Measurements from ENCODE around the gene SLCO4C1. TPM values are rescaled to one million over a fixed set of nuclear protein-coding genes. Genes with fewer than 3 reads are reported as not detected.

SLCO4C1 gene
- polyA plus RNA-seq, 1 experiment, result not detected

GRCh38 chr5:102295534-102296177 lies 428 bp downstream of the SLCO4C1 start:
- ChIA-PET CTCF (no interaction called here), POLR2A (no interaction called here)
- peak overlapping the region; percentile 22; the same call in 1 of the 2 replicates for H3K4me3 ChIP-seq (ENCODE audit: low read depth, low read length)
- DNase-seq (ENCODE audit: low read depth), result no peak
- H3K36me3 ChIP-seq (ENCODE audit: control insufficient read depth, insufficient read depth, low read length), result no peaks in the 10 kb centered on the region
- TF ChIP-seq CTCF (IDR thresholded peaks at IDR 0.05; ENCODE audit: insufficient read depth, low read depth, low read length), result no peak
- H3K27me3 ChIP-seq (ENCODE audit: control insufficient read depth, insufficient read depth, low read length), result no peaks in the 10 kb centered on the region

DNA sequence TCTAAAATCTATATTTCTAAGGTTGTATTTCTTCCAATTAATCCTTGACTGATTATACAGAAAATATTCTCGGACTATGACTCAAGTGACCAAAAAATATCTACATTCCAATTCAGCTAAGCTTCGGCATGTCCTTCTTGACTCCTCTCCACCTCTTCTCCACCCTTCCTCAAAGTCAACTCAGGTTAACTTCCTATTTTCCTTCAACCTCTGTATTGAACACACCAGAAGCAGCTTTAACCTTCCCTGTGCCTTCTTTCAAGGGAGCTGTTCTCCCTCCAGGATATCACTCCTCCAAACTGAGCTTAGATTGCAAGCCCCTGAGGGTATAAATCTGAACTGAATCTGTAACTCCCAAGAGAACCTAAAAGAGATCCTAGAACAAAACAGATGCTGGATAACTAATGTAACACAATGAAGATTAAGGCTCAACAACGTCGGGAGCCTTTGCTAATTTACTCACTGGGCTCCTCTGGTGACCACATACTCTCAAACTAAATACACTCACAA lies 1.1 kb downstream of the SLCO4C1 start:
- CTCF ChIA-PET, result no interaction called here
- H3K36me3 ChIP-seq (ENCODE audit: control insufficient read depth, insufficient read depth, low read length), result no peaks in the 10 kb centered on the region
- no peak for TF ChIP-seq CTCF (IDR thresholded peaks at IDR 0.05; ENCODE audit: insufficient read depth, low read depth, low read length)
- H3K27me3 ChIP-seq (ENCODE audit: control insufficient read depth, insufficient read depth, low read length), result no peaks in the 10 kb centered on the region
- DNase-seq (ENCODE audit: low read depth), result no peak
- no peak overlapping the region for H3K4me3 ChIP-seq (ENCODE audit: low read depth, low read length)
- POLR2A ChIA-PET, result no interaction called here

- POLR2A ChIA-PET, result no interaction called here
- no peak for DNase-seq (ENCODE audit: low read depth)
- Histone ChIP-seq H3K27me3 (ENCODE audit: control insufficient read depth, insufficient read depth, low read length) (no peaks in the 10 kb centered on the region), H3K4me3 (ENCODE audit: low read depth, low read length) (no peak overlapping the region), H3K36me3 (ENCODE audit: control insufficient read depth, insufficient read depth, low read length) (no peaks in the 10 kb centered on the region)
- CTCF ChIA-PET, result no interaction called here
- no peak for TF ChIP-seq CTCF (IDR thresholded peaks at IDR 0.05; ENCODE audit: insufficient read depth, low read depth, low read length)
Measured at GRCh38 chr5:102290004-102290403, 6.1 kb downstream of the SLCO4C1 start.

GRCh38 chr5:102289251-102289899 lies 6.7 kb downstream of the SLCO4C1 start:
- ChIA-PET CTCF (no interaction called here), POLR2A (no interaction called here)
- no peaks in the 10 kb centered on the region for H3K36me3 ChIP-seq (ENCODE audit: control insufficient read depth, insufficient read depth, low read length)
- H3K4me3 ChIP-seq (ENCODE audit: low read depth, low read length), result no peak overlapping the region
- no peak for TF ChIP-seq CTCF (IDR thresholded peaks at IDR 0.05; ENCODE audit: insufficient read depth, low read depth, low read length)
- DNase-seq (ENCODE audit: low read depth), result no peak
- H3K27me3 ChIP-seq (ENCODE audit: control insufficient read depth, insufficient read depth, low read length), result no peaks in the 10 kb centered on the region

- CTCF ChIA-PET, result no interaction called here
Measured at GRCh38 chr5:102288630-102289029, 7.5 kb downstream of the SLCO4C1 start.

More at GRCh38 chr5:102288630-102289029, 7.5 kb downstream of the SLCO4C1 start:
- TF ChIP-seq CTCF (IDR thresholded peaks at IDR 0.05; ENCODE audit: insufficient read depth, low read depth, low read length), result no peak
- Histone ChIP-seq H3K4me3 (ENCODE audit: low read depth, low read length) (no peak overlapping the region), H3K27me3 (ENCODE audit: control insufficient read depth, insufficient read depth, low read length) (no peaks in the 10 kb centered on the region), H3K36me3 (ENCODE audit: control insufficient read depth, insufficient read depth, low read length) (no peaks in the 10 kb centered on the region)
- DNase-seq (ENCODE audit: low read depth), result no peak
- POLR2A ChIA-PET, result no interaction called here

Data from BJ (cell line).